HG02642 (cell line): Measurements from ENCODE around the gene TMEM69.
"Not testable (repeated sequence)": the region's sequence is repeated elsewhere in the genome, so short reads cannot be mapped to it uniquely, and the experiment has no call there.

Source experiments
- ATAC-seq: cut with Tn5 transposase; IDR thresholded peaks from one replicate; pipeline ENCODE4 v1.9.1; 2021; ENCODE audit warnings: mild to moderate bottlenecking; ENCODE audit not compliant: unreplicated experiment, poor library complexity

Gene TMEM69

GRCh38 chr1:45687754-45688740 is at the start of gene TMEM69:
Gene TMEM69 (plus strand): TSS chr1:45688181. CDS start chr1:45691069, 2,888 bp downstream.
- ATAC-seq = no peak

DNA sequence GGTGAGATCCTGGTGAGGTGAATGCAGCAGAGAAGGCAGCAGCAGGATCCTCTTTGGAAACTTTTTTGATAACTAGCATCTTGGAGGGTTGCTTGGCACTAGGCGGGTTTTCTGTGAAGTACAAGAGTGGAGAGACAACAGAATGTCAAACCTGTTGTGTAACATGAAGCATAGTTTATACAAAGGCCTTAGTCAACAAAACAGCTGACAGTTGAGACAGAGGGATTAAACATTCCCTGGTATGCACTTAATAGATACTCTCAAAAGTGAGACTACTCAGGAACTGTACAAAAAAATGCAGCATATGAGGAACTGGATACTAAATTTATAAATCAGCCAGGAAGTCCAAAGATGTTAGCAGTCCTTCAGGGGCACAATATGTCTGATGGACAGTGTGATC is 47.7 kb upstream of the TMEM69 start:
- ATAC-seq = no peak

DNA sequence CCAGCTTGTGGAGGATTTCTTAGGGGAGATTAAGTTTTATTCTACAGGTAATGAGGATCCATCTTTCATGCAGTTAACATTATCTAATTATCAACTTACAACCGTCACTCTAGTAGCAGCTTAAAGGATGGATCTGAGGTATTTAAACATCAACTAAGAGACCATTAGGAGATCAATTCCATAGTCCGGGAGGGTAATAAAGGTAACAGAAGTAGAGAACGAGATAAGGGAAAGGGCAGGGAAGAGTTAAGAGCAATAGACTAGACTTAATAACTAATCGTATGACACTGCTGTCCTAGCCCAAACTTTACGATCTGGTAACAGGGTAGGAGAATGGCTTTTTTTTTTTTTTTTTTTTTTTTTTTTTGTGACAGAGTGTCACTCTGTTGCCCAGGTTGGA is 44.7 kb upstream of the TMEM69 start:
- no peak for ATAC-seq

- ATAC-seq = no peak
These were observed 44.0 kb upstream of the TMEM69 start for GRCh38 chr1:45643978-45644377.

DNA sequence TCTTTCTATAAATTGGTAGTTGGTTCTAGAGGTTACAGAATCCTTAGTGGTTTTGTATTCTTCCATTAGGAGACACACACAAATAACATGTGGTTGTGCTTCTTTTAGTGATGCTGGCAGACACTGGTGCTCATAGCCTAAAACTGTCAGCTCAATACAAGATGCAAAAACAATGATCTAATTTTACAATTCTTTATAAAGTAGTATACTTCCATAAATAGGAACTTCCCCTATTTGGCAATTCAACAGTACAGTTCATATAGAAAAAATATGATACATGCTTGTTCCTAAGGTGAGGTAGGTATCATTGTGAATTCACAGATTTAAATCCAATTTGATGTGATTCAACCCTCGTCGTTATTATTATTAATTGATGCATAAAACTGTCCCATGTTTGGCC is 43.3 kb upstream of the TMEM69 start:
- no peak for ATAC-seq

DNA sequence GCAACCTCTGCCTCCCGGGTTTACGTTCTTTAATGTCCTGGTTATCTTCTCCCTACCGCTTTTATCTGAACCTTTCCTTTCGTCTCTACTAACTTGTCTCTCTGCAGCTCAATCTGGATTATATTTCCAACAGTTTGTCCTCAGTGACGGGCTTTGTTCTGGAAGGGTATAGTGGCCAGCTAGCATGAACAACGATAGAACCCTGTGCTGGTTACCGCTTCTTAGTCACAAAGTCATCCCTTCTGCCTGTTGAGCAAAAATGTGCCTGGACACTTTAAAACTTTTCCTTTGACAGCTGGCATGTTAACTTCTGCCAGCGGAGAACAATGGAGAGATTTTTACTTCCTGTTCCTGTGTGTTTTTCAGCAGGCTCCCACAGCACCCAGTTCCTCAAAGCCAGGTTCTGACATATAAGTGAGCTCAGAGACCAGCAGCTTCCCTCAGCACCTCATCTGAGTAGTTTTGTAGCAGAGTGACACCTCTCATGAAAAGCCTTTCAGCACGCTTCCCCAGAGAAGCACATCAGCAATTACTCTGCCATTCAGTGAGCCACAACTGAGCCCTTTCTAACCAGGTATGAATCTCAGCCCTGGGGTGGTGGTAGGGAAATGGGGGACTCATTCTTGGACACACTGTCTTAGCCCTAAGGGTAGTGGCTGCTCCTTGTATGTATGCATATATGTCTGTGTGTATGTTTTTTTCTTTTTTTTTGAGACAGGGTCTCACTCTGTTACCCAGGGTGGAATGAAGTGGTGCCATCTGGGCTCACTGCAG is 40.5 kb upstream of the TMEM69 start:
- no peak for ATAC-seq

GRCh38 chr1:45654540-45655280 is 33.3 kb upstream of the TMEM69 start:
- no peak for ATAC-seq

DNA sequence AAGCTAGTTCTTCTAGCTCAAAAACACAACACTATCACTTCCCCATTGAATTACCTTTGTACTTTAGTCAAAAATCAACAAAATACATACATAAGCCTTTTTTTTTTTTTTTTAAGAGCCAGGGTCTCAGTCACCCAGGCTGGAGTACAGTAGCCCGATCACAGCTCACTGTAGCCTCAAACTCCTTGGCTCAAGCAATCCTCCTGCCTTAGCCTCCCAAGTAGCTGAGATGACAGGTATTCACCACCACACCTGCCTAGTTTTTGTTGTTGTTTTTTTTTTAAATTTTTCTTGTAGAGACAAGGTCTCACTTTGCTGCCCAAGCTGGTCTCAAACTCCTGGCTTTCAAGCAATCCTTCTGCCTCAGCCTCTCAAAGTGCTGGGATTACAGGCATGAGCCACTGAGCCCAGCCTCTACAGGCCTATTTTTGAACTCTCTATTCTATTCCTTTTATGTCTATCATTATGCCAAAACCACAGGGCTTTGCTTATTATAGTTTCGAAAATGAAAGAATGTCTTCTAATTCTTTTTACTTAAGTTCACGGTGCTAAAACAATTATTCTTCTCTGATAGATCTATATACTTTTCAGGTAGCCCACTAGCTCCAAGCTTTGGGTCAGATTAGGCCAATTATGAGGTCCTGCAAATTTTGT is 31.3 kb upstream of the TMEM69 start:
- no peak for ATAC-seq

DNA sequence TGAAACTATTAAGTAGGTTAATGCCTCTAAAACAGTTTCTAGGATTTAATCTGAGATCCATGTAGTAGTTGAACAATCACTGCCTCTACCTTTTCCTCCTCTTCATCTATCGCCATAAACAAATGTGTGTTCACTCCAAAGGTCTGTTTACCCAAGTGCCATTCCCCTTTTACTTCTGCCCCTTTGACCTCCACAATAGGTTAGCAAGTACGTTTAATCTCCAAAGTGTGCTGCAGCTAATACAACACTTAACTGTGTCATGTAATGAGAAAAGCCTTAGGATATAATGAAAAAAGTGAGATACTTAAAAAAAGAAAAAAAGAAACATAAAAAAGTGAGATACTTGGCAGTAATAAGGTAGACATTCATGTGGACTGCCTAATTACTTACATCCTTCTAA is 29.8 kb upstream of the TMEM69 start:
- ATAC-seq = no peak

GRCh38 chr1:45659222-45659621 is 28.8 kb upstream of the TMEM69 start:
- ATAC-seq = no peak

DNA sequence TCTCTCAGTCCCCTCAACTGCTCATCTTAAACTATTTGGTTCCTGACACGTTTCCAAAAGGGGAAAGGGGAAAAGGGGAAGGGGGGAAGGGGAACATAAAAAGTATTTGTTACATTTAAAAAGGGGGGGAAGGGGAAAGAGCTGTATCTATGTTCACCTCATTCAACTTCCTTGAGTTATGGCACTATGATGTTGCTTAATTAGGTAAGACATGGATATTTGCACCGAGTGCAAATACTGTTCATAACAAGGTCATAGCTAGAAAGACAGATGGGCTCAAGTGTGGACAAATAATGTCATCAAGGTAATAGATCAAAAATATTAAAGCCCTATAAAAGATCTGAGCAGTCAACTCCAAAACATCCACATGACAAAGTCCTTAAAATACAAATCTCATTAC is 27.6 kb upstream of the TMEM69 start:
- no peak for ATAC-seq

DNA sequence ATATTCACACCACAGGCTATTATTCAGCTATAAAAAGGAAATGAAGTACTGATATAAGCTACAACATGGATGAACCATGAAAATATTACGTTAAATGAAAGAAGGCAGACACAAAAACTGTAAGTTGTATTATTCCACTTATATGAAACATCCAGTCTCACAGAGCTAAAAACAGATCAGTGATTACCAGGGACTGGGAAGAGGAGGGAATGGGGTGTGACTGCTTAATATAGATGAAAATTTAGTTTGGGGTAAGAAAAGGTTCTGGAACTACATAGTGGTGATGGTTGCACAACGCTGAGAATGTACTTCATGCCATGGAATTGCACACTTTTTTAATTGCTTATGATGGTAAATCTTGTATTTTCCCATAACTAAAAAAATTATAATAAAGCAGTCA is 21.1 kb upstream of the TMEM69 start:
- no peak for ATAC-seq

DNA sequence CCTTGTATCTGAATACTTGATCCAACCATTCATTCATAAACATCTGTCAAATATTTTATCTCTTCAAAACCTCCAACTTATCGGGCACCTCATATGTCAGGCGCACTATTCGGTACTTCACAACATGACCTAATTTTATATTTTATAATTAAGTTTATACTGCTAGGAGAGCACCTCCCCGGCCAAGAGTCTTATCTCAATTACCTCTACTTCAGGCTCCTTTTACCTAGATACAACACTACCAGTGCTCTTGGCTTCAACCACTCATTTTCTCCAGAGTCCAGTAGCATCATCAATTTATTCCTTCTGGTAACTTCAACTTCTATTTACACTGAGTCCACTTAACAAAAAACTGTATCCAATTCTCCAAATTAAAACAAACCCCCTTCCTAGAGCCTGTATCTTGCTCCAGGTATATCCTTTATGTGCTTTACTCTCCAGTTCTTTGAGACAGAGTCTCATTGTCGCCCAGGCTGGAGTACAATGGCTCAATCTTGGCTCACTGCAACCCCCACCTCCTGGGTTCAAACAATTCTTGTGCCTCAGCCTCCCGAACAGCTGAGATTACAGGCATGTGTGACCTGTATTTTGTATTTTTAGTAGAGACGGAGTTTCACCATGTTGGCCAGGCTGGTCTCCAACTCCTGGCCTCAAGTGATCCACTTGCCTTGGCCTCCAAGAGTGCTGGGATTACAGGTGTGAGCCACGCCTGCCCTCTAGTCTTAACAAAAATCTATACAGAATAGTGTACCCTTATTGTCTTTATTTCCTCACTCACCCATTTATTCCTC is 20.5 kb upstream of the TMEM69 start:
- ATAC-seq = no peak

- ATAC-seq = no peak
These were observed 19.5 kb upstream of the TMEM69 start for GRCh38 chr1:45668526-45668925.

DNA sequence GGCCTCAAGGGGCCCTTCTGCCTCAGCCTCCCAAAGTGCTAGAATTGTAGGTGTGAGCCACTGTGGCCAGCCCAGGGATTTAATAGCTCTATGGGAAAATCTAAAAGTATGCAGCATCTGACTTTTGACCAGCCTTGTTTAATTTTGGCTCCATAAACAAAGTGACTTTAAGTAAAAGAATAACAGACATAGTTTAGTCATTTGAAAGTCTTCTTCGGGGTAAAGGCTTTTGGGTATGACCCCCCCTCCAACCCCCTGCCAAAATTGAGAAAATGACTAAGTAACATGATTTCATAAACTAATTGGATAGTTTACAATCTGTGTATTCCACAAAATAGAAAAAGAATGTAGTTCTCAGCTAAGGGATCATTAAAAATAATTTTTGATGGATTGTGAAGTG is 18.6 kb upstream of the TMEM69 start:
- ATAC-seq = no peak

DNA sequence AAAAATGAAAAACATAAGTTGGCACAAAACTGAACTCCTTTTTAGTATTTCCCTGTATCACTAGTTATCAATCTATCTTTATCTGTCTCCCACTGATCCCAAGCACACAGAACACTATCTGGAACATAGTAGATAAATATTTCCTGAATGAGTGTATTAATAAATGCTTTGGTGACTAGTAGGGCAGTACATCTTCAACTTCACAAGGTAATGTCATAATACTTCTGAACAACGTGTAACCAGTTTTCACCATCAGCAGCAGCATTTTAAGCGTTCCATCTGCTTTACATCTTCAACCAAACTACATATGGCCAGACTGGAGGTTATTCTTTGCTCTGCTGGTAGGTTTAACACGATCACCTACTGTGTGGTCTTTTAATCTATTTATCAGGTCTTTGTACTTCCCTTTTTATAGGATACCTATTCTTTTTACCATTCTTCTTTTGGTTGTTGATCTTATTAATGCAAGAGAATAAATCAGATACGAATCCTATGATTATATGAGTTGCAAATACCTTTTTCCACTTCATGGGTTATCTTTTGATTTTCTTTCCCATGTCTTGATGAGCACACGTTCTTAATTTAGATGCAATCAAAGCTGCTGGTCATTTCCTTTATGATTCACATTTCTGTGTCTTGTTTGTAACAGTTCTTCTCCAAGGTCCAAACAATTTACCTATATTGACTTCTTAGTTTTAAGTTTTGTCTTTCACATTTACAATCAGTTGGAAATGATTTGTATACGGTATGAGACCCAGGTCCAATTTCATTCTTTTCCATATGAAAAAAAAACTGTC is 17.9 kb upstream of the TMEM69 start:
- no peak for ATAC-seq

DNA sequence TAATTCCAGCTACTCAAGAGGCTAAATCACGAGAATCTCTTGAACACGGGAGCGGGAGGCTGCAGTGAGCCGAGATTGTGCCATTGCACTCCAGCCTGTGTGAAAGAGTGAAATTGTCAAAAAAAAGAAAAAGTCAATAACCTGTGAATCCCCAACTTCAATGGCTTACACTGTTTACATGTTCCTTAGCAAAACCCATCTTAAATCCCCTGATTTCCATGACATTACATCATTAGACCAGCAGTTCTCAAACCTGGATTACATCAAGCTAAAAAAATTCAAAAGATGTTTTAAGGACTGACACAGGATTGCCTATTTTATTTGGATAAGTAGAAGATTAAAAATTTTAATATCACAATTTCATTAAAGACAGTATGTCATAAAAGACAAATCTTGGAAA is 14.0 kb upstream of the TMEM69 start:
- no peak for ATAC-seq

DNA sequence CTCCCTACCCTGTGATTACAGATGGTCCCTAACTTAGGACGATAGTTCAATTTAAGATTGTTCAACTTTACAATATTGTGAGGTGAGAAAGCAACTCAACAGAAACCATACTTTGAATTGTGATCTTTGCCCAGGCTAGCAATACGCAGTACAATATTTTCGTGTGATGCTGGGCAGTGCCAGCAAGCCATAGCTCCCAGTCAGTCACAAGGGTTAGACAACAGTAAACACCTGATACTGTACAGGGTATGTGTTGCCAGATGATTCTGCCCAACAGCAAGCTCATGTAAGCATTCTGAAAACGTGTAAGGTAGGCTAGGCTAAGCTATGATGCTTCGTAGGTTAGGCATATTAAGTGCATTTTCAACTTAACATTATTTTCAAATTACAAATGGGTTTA is 13.5 kb upstream of the TMEM69 start:
- no peak for ATAC-seq

DNA sequence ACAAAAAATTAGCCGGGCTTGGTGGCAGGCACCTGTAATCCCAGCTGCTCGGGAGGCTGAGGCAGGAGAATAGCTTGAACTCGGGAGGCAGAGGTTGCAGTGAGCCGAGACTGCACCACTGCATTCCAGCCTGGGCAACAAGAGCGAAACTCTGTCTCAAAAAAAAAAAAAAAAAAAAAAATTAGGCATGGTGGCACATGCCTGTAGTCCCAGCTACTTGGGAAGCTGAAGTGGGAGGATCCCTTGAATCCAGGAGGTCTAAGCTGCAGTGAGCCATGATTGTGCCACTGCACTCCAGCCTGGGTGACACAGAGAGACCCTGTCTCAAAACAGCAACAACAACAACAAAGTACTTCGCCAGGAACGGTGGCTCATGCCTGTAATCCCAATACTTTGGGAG is 11.4 kb upstream of the TMEM69 start:
- not testable (repeated sequence) for ATAC-seq
